Choroid plexus epithelial cell (primary cell): ENCODE measurements around the gene ARHGEF11.
A peak's percentile ranks its signal among the peaks of the same experiment; 100 is the strongest.
"Not testable (repeated sequence)": the region's sequence is repeated elsewhere in the genome, so short reads cannot be mapped to it uniquely, and the experiment has no call there.

Experiments
- DNase-seq: peaks from one replicate; pipeline ENCODE4 v3.0.0-alpha.2; 2010; ENCODE audit warnings: low read depth
- H3K4me3 ChIP-seq: 2 replicates; pipeline ENCODE4 v1.5.1; 2011; ENCODE audit warnings: low read depth, mild to moderate bottlenecking, control low read depth, low read length, moderate library complexity
- CTCF ChIP-seq: conservative IDR thresholded peaks from 2 replicates; pipeline ENCODE4 v1.5.1; 2011; ENCODE audit warnings: low read depth, mild to moderate bottlenecking, control low read depth, inconsistent platforms, low read length, moderate library complexity

The ARHGEF11 gene

GRCh38 chr1:157056269-157056668 lies 10.7 kb upstream of the ARHGEF11 start:
- no peak overlapping the region for H3K4me3 ChIP-seq
- DNase-seq = no peak
- TF ChIP-seq CTCF = no peak

- not testable (repeated sequence) for H3K4me3 ChIP-seq, DNase-seq
Measured at GRCh38 chr1:157055729-157056128, 10.2 kb upstream of the ARHGEF11 start.

GRCh38 chr1:157050836-157051235 lies 5.3 kb upstream of the ARHGEF11 start:
- no peak for DNase-seq
- no peak for TF ChIP-seq CTCF
- H3K4me3 ChIP-seq = no peak overlapping the region

- no peak for TF ChIP-seq CTCF
- no peak overlapping the region for H3K4me3 ChIP-seq
- no peak for DNase-seq
Measured at GRCh38 chr1:157047062-157047410, 1.5 kb upstream of the ARHGEF11 start.

GRCh38 chr1:157044326-157044725 lies 1.2 kb downstream of the ARHGEF11 start:
- no peak for DNase-seq
- H3K4me3 ChIP-seq = peak overlapping the region; percentile 75
- TF ChIP-seq CTCF = no peak

GRCh38 chr1:157043685-157044084 lies 1.9 kb downstream of the ARHGEF11 start:
- no peak for DNase-seq
- peak overlapping the region; percentile 75 for H3K4me3 ChIP-seq
- TF ChIP-seq CTCF = no peak

- H3K4me3 ChIP-seq = peak overlapping the region; percentile 75
- DNase-seq = no peak
- TF ChIP-seq CTCF = no peak
Measured at GRCh38 chr1:157042846-157043245, 2.7 kb downstream of the ARHGEF11 start.

GRCh38 chr1:157040802-157041201 lies 4.7 kb downstream of the ARHGEF11 start:
- TF ChIP-seq CTCF = no peak
- H3K4me3 ChIP-seq = no peak overlapping the region
- peak; percentile 89 for DNase-seq
